ENCODE measurements around the gene GABRB3.

Gene GABRB3

GRCh38 chr15:26670116-26670515 lies 102.8 kb downstream of the GABRB3 start:
- in situ Hi-C loops (cut with HindIII; ENCODE audit: low pct_ligation_motif_present, low sequenced_read_pairs) = no loop called here
- no peak for DNase-seq
- Histone ChIP-seq H3K27ac (no peak overlapping the region), H3K4me3 (ENCODE audit: low read depth, low read length) (no peak overlapping the region), H3K36me3 (replicated peaks) (no peaks in the 10 kb centered on the region), H3K27me3 (replicated peaks) (no peaks in the 10 kb centered on the region)
- TF ChIP-seq, protein P1, sequence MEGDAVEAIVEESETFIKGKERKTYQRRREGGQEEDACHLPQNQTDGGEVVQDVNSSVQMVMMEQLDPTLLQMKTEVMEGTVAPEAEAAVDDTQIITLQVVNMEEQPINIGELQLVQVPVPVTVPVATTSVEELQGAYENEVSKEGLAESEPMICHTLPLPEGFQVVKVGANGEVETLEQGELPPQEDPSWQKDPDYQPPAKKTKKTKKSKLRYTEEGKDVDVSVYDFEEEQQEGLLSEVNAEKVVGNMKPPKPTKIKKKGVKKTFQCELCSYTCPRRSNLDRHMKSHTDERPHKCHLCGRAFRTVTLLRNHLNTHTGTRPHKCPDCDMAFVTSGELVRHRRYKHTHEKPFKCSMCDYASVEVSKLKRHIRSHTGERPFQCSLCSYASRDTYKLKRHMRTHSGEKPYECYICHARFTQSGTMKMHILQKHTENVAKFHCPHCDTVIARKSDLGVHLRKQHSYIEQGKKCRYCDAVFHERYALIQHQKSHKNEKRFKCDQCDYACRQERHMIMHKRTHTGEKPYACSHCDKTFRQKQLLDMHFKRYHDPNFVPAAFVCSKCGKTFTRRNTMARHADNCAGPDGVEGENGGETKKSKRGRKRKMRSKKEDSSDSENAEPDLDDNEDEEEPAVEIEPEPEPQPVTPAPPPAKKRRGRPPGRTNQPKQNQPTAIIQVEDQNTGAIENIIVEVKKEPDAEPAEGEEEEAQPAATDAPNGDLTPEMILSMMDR (IDR thresholded peaks at IDR 0.05; ENCODE audit: low read depth, low read length, missing control alignments) = no peak

DNA sequence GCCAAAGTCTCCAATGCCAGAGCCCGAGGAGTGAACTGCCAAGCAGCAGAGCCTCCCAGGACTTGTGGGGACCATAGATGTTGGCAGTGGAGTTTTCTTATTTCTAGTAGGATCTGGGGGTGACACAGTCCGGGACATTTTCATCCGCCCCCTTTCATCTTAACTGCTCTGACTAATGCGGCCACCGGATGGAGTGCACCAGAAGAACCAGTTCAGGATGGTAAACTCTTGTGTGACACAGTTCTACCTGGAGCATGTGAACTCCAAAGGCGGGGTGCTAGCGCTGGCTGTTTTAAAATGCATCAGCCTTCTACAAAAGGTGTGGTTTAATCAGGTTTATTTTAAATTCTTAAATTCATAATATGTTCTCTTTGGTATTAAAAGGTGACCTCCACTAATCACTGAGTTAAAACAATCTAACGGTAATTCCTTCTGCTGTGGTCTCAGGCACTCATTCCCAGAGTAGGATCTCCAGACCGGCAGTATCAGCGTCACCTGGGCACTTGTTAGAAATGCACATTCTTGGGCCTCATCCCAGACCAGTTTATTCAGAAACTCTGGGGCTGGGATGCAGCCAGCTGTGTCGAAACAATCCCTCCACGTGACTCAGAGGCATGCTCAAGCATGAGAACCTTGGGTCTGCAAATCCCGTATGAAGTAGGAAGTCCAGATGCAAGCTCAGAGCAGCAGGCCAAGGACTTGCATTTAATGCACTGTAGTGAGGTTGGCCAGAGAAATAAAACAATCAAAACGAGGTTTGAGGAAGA lies 105.5 kb downstream of the GABRB3 start:
- H3K27ac ChIP-seq = no peak overlapping the region
- H3K36me3 ChIP-seq (replicated peaks) = no peaks in the 10 kb centered on the region
- TF ChIP-seq, protein P1 (IDR thresholded peaks at IDR 0.05; ENCODE audit: low read depth, low read length, missing control alignments) = no peak
- H3K4me3 ChIP-seq (ENCODE audit: low read depth, low read length) = no peak overlapping the region
- no peaks in the 10 kb centered on the region for H3K27me3 ChIP-seq (replicated peaks)
- no peak for DNase-seq
- in situ Hi-C loops (cut with HindIII; ENCODE audit: low pct_ligation_motif_present, low sequenced_read_pairs) = no loop called here

GRCh38 chr15:26665957-26666791 lies 106.7 kb downstream of the GABRB3 start:
- Histone ChIP-seq H3K4me3 (ENCODE audit: low read depth, low read length) (no peak overlapping the region), H3K27me3 (replicated peaks) (no peaks in the 10 kb centered on the region), H3K36me3 (replicated peaks) (no peaks in the 10 kb centered on the region), H3K27ac (no peak overlapping the region)
- TF ChIP-seq, protein P1 (IDR thresholded peaks at IDR 0.05; ENCODE audit: low read depth, low read length, missing control alignments) = no peak
- in situ Hi-C loops (cut with HindIII; ENCODE audit: low pct_ligation_motif_present, low sequenced_read_pairs) = no loop called here
- no peak for DNase-seq

GRCh38 chr15:26662283-26662682 lies 110.6 kb downstream of the GABRB3 start:
- TF ChIP-seq, protein P1 (IDR thresholded peaks at IDR 0.05; ENCODE audit: low read depth, low read length, missing control alignments) = no peak
- Histone ChIP-seq H3K4me3 (ENCODE audit: low read depth, low read length) (no peak overlapping the region), H3K27ac (no peak overlapping the region), H3K27me3 (replicated peaks) (no peaks in the 10 kb centered on the region), H3K36me3 (replicated peaks) (no peaks in the 10 kb centered on the region)
- DNase-seq = no peak
- in situ Hi-C loops (cut with HindIII; ENCODE audit: low pct_ligation_motif_present, low sequenced_read_pairs) = no loop called here

DNA sequence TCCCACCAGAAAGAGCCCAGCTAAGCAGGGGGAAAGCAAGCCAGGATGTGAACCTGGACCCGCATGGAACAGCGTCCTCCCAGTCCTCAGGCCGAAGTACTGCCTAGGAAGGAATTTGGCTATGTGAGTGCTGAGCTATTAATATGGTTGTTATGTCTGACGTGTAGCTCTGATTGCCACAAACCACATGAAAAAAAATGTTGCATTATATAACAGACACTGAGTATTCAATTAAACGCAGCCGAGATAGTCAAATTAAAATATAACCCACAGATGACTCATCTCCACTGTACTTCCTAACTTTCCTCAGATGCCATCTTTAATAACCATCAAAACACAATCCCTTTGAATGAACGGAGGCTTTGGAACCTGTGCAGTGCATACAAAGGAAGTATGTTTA lies 111.1 kb downstream of the GABRB3 start:
- Histone ChIP-seq H3K27me3 (replicated peaks) (no peaks in the 10 kb centered on the region), H3K36me3 (replicated peaks) (no peaks in the 10 kb centered on the region), H3K4me3 (ENCODE audit: low read depth, low read length) (no peak overlapping the region), H3K27ac (no peak overlapping the region)
- no peak for DNase-seq
- TF ChIP-seq, protein P1 (IDR thresholded peaks at IDR 0.05; ENCODE audit: low read depth, low read length, missing control alignments) = no peak
- in situ Hi-C loops (cut with HindIII; ENCODE audit: low pct_ligation_motif_present, low sequenced_read_pairs) = no loop called here
